Mesenchymal stem cell (in vitro differentiated cells and primary cell): ENCODE data around the gene KTN1.

Source experiments
- DNase-seq: peaks from one replicate; pipeline ENCODE4 v3.0.0-alpha.2; 2013
- H2AFZ ChIP-seq: one replicate; pipeline ENCODE4 v1.6.1; 2013; ENCODE audit warnings: low read depth, mild to moderate bottlenecking, control low read depth, inconsistent platforms, low read length, moderate library complexity
- H2AK5ac ChIP-seq: 2 replicates; pipeline ENCODE4 v1.6.1; 2013; ENCODE audit warnings: low read length, moderate library complexity, mild to moderate bottlenecking, inconsistent platforms; ENCODE audit not compliant: severe bottlenecking
- H2BK120ac ChIP-seq: one replicate; pipeline ENCODE4 v1.6.1; 2013; ENCODE audit warnings: low read depth, mild to moderate bottlenecking, inconsistent platforms, low read length, moderate library complexity
- H2BK12ac ChIP-seq, 2 experiments: one replicate each; pipeline ENCODE4 v1.6.1; 2013; ENCODE audit warnings: inconsistent platforms in 2 of 2, low read length in 2 of 2, mild to moderate bottlenecking in 2 of 2, moderate library complexity in 2 of 2, control low read depth in 1 of 2
- H2BK15ac ChIP-seq: one replicate; pipeline ENCODE4 v1.6.1; 2013; ENCODE audit warnings: mild to moderate bottlenecking, low read depth, inconsistent platforms; ENCODE audit not compliant: poor library complexity, severe bottlenecking
- H2BK5ac ChIP-seq: 2 replicates; pipeline ENCODE4 v1.6.1; 2013; ENCODE audit warnings: low read depth, mild to moderate bottlenecking, low read length, control low read depth, inconsistent platforms; ENCODE audit not compliant: poor library complexity, severe bottlenecking
- H3K14ac ChIP-seq, 2 experiments: one replicate each; pipeline ENCODE4 v1.6.1; 2013; ENCODE audit warnings: inconsistent platforms in 2 of 2, low read length in 2 of 2, control low read depth in 1 of 2, mild to moderate bottlenecking in 1 of 2, moderate library complexity in 1 of 2
- H3K18ac ChIP-seq, 2 experiments: one replicate each; pipeline ENCODE4 v1.6.1; 2013; ENCODE audit warnings: inconsistent platforms in 2 of 2, low read length in 2 of 2, control low read depth in 1 of 2, low read depth in 1 of 2, mild to moderate bottlenecking in 1 of 2
- H3K23ac ChIP-seq, 2 experiments: one replicate each; pipeline ENCODE4 v1.6.1; 2013; ENCODE audit warnings: inconsistent platforms in 2 of 2, low read length in 2 of 2, mild to moderate bottlenecking in 2 of 2, moderate library complexity in 2 of 2, control low read depth in 1 of 2
- H3K27ac ChIP-seq: 2 replicates; pipeline ENCODE4 v1.5.1; 2013; ENCODE audit warnings: mild to moderate bottlenecking, moderate library complexity, low read length, control low read depth, inconsistent platforms; ENCODE audit not compliant: poor library complexity, severe bottlenecking
- H3K27me3 ChIP-seq, 2 experiments: 2 replicates each; pipeline versions ENCODE4 v1.6.1 to v1.7.0; 2013; ENCODE audit warnings: low read length in 2 of 2, mild to moderate bottlenecking in 2 of 2, moderate library complexity in 2 of 2, control low read depth in 1 of 2, inconsistent platforms in 1 of 2; ENCODE audit not compliant: control insufficient read depth in 1 of 2, insufficient read depth in 1 of 2
- H3K36me3 ChIP-seq, 2 experiments: 2 replicates each; pipeline versions ENCODE4 v1.6.1 to v1.7.0; 2013; ENCODE audit warnings: low read length in 2 of 2, control low read depth in 1 of 2, inconsistent platforms in 1 of 2, low read depth in 1 of 2, mild to moderate bottlenecking in 1 of 2; ENCODE audit not compliant: insufficient read depth in 2 of 2, control insufficient read depth in 1 of 2
- H3K4ac ChIP-seq, 2 experiments: one replicate each; pipeline ENCODE4 v1.6.1; 2013; ENCODE audit warnings: inconsistent platforms in 2 of 2, low read length in 2 of 2, mild to moderate bottlenecking in 2 of 2, moderate library complexity in 2 of 2, control low read depth in 1 of 2, low read depth in 1 of 2
- H3K4me1 ChIP-seq: 2 replicates; pipeline ENCODE4 v1.6.1; 2013; ENCODE audit warnings: low read depth, low read length, control low read depth; ENCODE audit not compliant: control insufficient read depth, insufficient read depth
- H3K4me2 ChIP-seq: 2 replicates; pipeline ENCODE4 v1.6.1; 2013; ENCODE audit warnings: low read length, mild to moderate bottlenecking, inconsistent platforms; ENCODE audit not compliant: poor library complexity, severe bottlenecking
- H3K4me3 ChIP-seq, 2 experiments: 2 replicates each; pipeline versions ENCODE4 v1.5.1 to v1.7.0; 2013; ENCODE audit warnings: low read length in 2 of 2, mild to moderate bottlenecking in 2 of 2, control low read depth in 1 of 2, low read depth in 1 of 2; ENCODE audit not compliant: insufficient read depth in 1 of 2
- H3K79me1 ChIP-seq: replicated peaks from 2 replicates; pipeline ENCODE4 v1.6.1; 2013; ENCODE audit warnings: mild to moderate bottlenecking, control low read depth, low read length, inconsistent platforms; ENCODE audit not compliant: poor library complexity, severe bottlenecking
- H3K9ac ChIP-seq: 2 replicates; pipeline ENCODE4 v1.7.0; 2013; ENCODE audit warnings: mild to moderate bottlenecking, low read length, moderate library complexity
- H3K9me3 ChIP-seq: 2 replicates; pipeline ENCODE4 v1.7.0; 2013; ENCODE audit warnings: mild to moderate bottlenecking, low read length; ENCODE audit not compliant: control insufficient read depth
- H4K8ac ChIP-seq: one replicate; pipeline ENCODE4 v1.6.1; 2013; ENCODE audit warnings: inconsistent platforms, mild to moderate bottlenecking, low read length, moderate library complexity
- H4K91ac ChIP-seq: one replicate; pipeline ENCODE4 v1.6.1; 2013; ENCODE audit warnings: mild to moderate bottlenecking, low read length, inconsistent platforms
- WGBS: methylation state at CpG from one replicate; pipeline ENCODE4 v1.1.7; 2013; ENCODE audit warnings: mixed read lengths; 5-methylcytosine and 5-hydroxymethylcytosine counted together

Gene KTN1

DNA sequence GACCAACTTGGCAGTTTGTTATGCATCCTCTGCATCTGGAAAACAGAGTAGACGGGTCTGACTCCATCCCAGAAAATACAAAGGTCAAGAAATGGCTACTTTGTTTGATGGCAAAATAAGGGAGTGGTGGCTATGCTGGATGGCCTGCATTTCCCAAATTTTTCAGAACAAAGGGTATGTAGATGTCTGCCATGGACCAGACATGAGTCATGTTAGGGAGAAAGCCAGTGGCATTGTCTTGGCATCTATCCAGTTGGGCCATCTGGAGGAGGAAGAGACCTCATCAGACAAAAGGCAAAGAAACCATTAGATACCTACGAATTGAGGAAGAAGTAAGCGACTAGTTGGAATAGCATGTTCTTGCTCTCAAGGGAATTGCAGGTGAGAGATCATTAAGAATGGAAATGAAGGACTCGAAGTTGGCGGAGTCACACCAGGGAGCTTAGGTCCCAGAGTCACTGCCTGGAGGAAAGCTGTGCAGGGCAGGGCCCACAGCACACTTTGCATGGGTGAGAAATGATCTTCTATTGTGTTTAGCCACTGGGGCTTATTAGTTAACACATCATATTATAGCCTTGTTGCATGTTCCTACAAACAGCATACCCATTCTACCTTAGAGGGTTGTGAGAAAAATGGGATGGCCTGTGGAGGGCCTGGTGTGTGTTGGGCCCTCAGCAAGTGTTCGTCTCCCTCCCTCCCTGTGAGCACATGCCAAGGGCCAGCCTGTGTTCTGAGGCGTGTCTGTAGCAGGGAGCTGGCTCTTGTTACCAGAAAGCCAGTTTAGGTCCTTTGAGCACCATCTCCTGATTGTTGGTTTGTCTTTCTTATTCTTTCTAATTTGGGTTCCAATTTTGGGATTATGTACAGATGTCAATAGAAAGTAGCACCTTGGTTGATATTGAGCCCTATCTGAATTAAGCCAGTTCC is 119.4 kb downstream of the KTN1 start:
- H3K27me3 ChIP-seq: no peaks in the 10 kb centered on the region
- H3K18ac ChIP-seq: no peak overlapping the region
- no peaks in the 10 kb centered on the region for H3K79me1 ChIP-seq
- peak overlapping the region; percentile 21 for H2AK5ac ChIP-seq
- H2BK12ac ChIP-seq: no peak overlapping the region
- H3K27ac ChIP-seq: peak overlapping the region; percentile 24
- no peaks in the 10 kb centered on the region for H3K9me3 ChIP-seq
- no peak overlapping the region for H2AFZ ChIP-seq
- WGBS: 94% methylated on average over 7 of the region's 7 CpGs
- H2BK15ac ChIP-seq: no peak overlapping the region
- no peak overlapping the region for H3K14ac ChIP-seq
- no peak overlapping the region for H3K4me3 ChIP-seq
- no peak overlapping the region for H2BK5ac ChIP-seq
- H3K4me1 ChIP-seq: peaks cover 7% of the 10 kb centered on the region
- no peak overlapping the region for H3K4ac ChIP-seq
- no peak overlapping the region for H4K8ac ChIP-seq
- no peak overlapping the region for H3K23ac ChIP-seq
- H2BK120ac ChIP-seq: no peak overlapping the region
- H3K4me2 ChIP-seq: no peak overlapping the region
- H3K36me3 ChIP-seq: peaks cover 0 to 4% of the 10 kb centered on the region in 2 experiments
- DNase-seq: peak; percentile 16
- no peak overlapping the region for H3K9ac ChIP-seq
- H4K91ac ChIP-seq: no peak overlapping the region

DNA sequence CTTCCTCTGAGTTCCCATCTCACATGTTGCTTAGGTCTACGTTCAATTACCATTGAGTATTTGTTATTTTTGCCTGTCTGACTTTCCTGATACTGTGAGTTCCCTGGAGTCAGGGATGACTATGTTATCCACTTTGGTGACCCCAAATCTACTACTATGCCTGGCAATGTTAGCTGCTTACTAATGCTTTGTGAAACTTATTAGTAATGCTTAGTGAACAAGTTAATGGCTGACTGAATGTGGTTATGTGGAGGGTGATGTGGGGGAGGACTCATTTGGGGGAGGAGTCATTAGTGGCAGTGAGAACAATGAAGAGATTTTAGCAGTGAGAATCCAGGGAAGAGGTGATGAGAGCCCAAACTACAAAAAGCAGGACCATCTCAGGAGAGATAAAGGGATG is 121.6 kb downstream of the KTN1 start:
- H3K4me1 ChIP-seq: peaks cover 7% of the 10 kb centered on the region
- no peak overlapping the region for H3K14ac ChIP-seq
- H2BK120ac ChIP-seq: no peak overlapping the region
- H3K9ac ChIP-seq: no peak overlapping the region
- no peak overlapping the region for H3K4ac ChIP-seq
- H2AFZ ChIP-seq: no peak overlapping the region
- H3K23ac ChIP-seq: no peak overlapping the region
- H2BK5ac ChIP-seq: no peak overlapping the region
- WGBS: 100% methylated on average over 1 of the region's 1 CpG
- H2BK15ac ChIP-seq: no peak overlapping the region
- no peak overlapping the region for H2AK5ac ChIP-seq
- H4K91ac ChIP-seq: no peak overlapping the region
- no peak for DNase-seq
- H3K4me2 ChIP-seq: no peak overlapping the region
- peaks cover 0 to 10% of the 10 kb centered on the region in 2 experiments for H3K36me3 ChIP-seq
- H3K79me1 ChIP-seq: no peaks in the 10 kb centered on the region
- H3K27ac ChIP-seq: peak overlapping the region; percentile 54
- H3K27me3 ChIP-seq: no peaks in the 10 kb centered on the region
- H3K4me3 ChIP-seq: no peak overlapping the region
- H4K8ac ChIP-seq: no peak overlapping the region
- H2BK12ac ChIP-seq: no peak overlapping the region
- no peak overlapping the region for H3K18ac ChIP-seq
- no peaks in the 10 kb centered on the region for H3K9me3 ChIP-seq

DNA sequence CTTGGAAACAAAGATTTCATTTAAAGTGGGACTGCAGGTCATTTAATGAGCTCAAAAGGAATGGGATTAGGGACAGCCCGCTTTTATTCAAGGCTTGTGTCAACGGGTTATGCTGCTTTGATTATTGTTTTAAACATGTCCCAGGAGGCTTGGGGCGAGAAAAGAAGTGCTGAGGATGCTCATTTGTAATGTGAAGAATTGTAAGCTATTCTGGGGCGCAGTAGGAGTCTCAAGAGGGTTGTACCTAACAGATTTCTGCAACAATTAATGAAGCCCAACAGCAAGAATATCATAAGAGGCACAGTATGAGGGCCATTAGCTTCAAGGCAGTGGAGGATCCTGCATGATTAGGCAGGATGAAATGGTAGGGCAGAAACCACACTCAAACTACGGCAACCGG is 122.5 kb downstream of the KTN1 start:
- 91% methylated on average over 6 of the region's 6 CpGs for WGBS
- Histone ChIP-seq H3K4me1 (peaks cover 7% of the 10 kb centered on the region), H3K23ac (no peak overlapping the region), H2BK12ac (no peak overlapping the region), H2AK5ac (peak overlapping the region; percentile 80), H3K18ac (no peak overlapping the region), H4K8ac (no peak overlapping the region), H3K9me3 (no peaks in the 10 kb centered on the region), H3K79me1 (no peaks in the 10 kb centered on the region), H2BK15ac (no peak overlapping the region), H3K4me3 (no peak overlapping the region), H3K36me3 (peaks cover 0 to 8% of the 10 kb centered on the region in 2 experiments), H3K9ac (no peak overlapping the region), H3K27ac (no peak overlapping the region), H3K4ac (no peak overlapping the region), H2AFZ (no peak overlapping the region), H2BK120ac (no peak overlapping the region), H4K91ac (no peak overlapping the region), H3K4me2 (no peak overlapping the region), H3K14ac (no peak overlapping the region), H2BK5ac (no peak overlapping the region), H3K27me3 (no peaks in the 10 kb centered on the region)
- no peak for DNase-seq

DNA sequence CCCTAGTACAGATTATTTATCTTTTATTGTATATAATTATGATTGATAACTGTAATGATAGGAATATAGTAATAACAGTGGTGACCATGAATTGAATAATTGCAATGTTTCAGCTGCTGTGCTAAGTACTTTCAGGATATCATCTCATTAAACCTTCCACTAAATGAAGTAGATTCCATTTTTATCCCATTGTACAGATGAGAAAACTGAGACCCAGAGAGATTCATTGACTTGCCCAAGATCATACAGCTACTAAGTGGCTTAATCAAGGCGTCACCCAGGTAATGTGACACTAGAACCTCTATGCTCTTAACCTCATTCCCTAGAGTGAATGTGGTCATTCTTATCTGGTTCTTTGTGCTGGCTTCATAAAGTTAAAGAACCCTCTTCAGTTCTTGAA is 124.6 kb downstream of the KTN1 start:
- H3K27me3 ChIP-seq: no peaks in the 10 kb centered on the region
- H3K9me3 ChIP-seq: no peaks in the 10 kb centered on the region
- H3K4me3 ChIP-seq: no peak overlapping the region
- peaks cover 3 to 6% of the 10 kb centered on the region in 2 experiments for H3K36me3 ChIP-seq
- H2AFZ ChIP-seq: no peak overlapping the region
- DNase-seq: no peak
- no peak overlapping the region for H4K8ac ChIP-seq
- H4K91ac ChIP-seq: no peak overlapping the region
- H2BK15ac ChIP-seq: no peak overlapping the region
- H3K9ac ChIP-seq: no peak overlapping the region
- H3K18ac ChIP-seq: no peak overlapping the region
- 100% methylated on average over 1 of the region's 1 CpG for WGBS
- H3K27ac ChIP-seq: no peak overlapping the region
- no peak overlapping the region for H3K14ac ChIP-seq
- peaks cover 4% of the 10 kb centered on the region for H3K4me1 ChIP-seq
- no peak overlapping the region for H2BK12ac ChIP-seq
- H2AK5ac ChIP-seq: no peak overlapping the region
- H3K23ac ChIP-seq: no peak overlapping the region
- H3K4ac ChIP-seq: no peak overlapping the region
- no peak overlapping the region for H3K4me2 ChIP-seq
- no peak overlapping the region for H2BK5ac ChIP-seq
- H3K79me1 ChIP-seq: no peaks in the 10 kb centered on the region
- no peak overlapping the region for H2BK120ac ChIP-seq
